Ramos (cell line): ENCODE data around the gene CPT1B.
"Not testable (repeated sequence)": the region's sequence is repeated elsewhere in the genome, so short reads cannot be mapped to it uniquely, and the experiment has no call there.

Source experiments
- in situ Hi-C: fragments of 300-500 bp; cut with MboI; formaldehyde crosslinking; loops from one replicate; pipeline ENCODE4 v1.14.3; 2022; ENCODE audit warnings: low sequenced_read_pairs; ENCODE audit not compliant: unreplicated experiment

Gene CPT1B

GRCh38 chr22:50548921-50549790 is 29.1 kb downstream of the CPT1B start:
- in situ Hi-C loops, result no loop called here

GRCh38 chr22:50548040-50548920 is 29.9 kb downstream of the CPT1B start:
- in situ Hi-C loops, result no loop called here

GRCh38 chr22:50547263-50547985 is 30.8 kb downstream of the CPT1B start:
- in situ Hi-C loops, result no loop called here

- in situ Hi-C loops, result no loop called here
Observed at GRCh38 chr22:50546326-50547262, 31.6 kb downstream of the CPT1B start.

GRCh38 chr22:50545522-50546325 is 32.5 kb downstream of the CPT1B start, which contains the start of gene KLHDC7B:
TSS of gene KLHDC7B (plus strand) at chr22:50545899. CDS start at chr22:50546244, 345 bp downstream.
- in situ Hi-C loops, result no loop called here

- in situ Hi-C loops, result no loop called here
Observed at GRCh38 chr22:50544746-50545253, 33.4 kb downstream of the CPT1B start.

- in situ Hi-C loops, result no loop called here
Observed at GRCh38 chr22:50544078-50544745, 34.0 kb downstream of the CPT1B start.

GRCh38 chr22:50542416-50542927 is 35.8 kb downstream of the CPT1B start:
- in situ Hi-C loops, result no loop called here

GRCh38 chr22:50541667-50542026 is 36.6 kb downstream of the CPT1B start:
- in situ Hi-C loops, result not testable (repeated sequence)

GRCh38 chr22:50540381-50540780 is 37.8 kb downstream of the CPT1B start:
- in situ Hi-C loops, result no loop called here

- in situ Hi-C loops, result no loop called here
Observed at GRCh38 chr22:50537765-50538164, 40.5 kb downstream of the CPT1B start.

- in situ Hi-C loops, result no loop called here
Observed at GRCh38 chr22:50536226-50536625, 42.0 kb downstream of the CPT1B start.

GRCh38 chr22:50535113-50535512 is 43.1 kb downstream of the CPT1B start:
- in situ Hi-C loops, result no loop called here

GRCh38 chr22:50533856-50534711 is 44.1 kb downstream of the CPT1B start:
- in situ Hi-C loops, result loop anchor here (5.0 kb wide), 1 partner anchor 88 kb away; no protein-coding TSS in a partner anchor

- in situ Hi-C loops, result loop anchor here (5.0 kb wide), 1 partner anchor 89 kb away; no protein-coding TSS in a partner anchor
Observed at GRCh38 chr22:50532824-50533796, 45.1 kb downstream of the CPT1B start.
